ENCODE measurements around the gene B3GAT1.

B3GAT1 gene

DNA sequence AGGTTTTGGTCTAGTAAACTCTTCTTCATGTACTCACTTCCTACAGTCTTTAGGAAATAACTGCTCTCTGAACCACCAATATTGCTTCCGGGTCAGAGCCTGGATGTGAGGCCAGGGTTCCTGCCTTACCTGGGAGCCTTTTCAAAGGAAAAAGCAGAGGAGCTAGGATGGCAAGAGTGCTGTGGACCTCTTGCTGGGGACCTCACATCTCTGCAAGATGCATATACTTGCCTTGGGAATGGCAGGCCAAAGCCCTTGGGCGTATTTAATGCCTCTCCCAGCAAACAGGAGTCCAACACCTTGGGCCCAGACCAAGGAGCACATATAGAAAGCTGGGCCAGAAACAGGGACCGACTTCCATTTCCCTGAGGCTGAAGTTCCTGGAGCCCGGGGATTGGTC lies 75.0 kb downstream of the B3GAT1 start:
- Histone ChIP-seq H3K27me3 (replicated peaks; ENCODE audit: insufficient read depth, low read length) (no peaks in the 10 kb centered on the region), H3K9me3 (replicated peaks; ENCODE audit: insufficient read depth, low read length) (no peaks in the 10 kb centered on the region), H3K4me2 (ENCODE audit: low read depth, low read length) (no peak overlapping the region), H4K20me1 (ENCODE audit: insufficient read depth, low read length) (no peaks in the 10 kb centered on the region), H2AFZ (ENCODE audit: low read length) (no peak overlapping the region), H3K79me2 (ENCODE audit: low read length) (no peaks in the 10 kb centered on the region), H3F3A (ENCODE audit: insufficient read depth, low read length) (no peaks in the 10 kb centered on the region), H3K36me3 (replicated peaks; ENCODE audit: insufficient read depth, low read length) (no peaks in the 10 kb centered on the region), H3K9ac (ENCODE audit: low read length) (no peak overlapping the region), H3K9me2 (replicated peaks; ENCODE audit: insufficient read depth, low read length) (no peaks in the 10 kb centered on the region), H3K27ac (ENCODE audit: low read length) (no peak overlapping the region), H3K4me3 (ENCODE audit: low read length) (no peak overlapping the region), H3K4me1 (ENCODE audit: low read length) (no peaks in the 10 kb centered on the region)
- TF ChIP-seq EZH2phosphoT487 (IDR thresholded peaks at IDR 0.05; ENCODE audit: low read length) (no peak), EZH2 (optimal IDR thresholded peaks at IDR 0.05; ENCODE audit: low read depth, low read length) (no peak)
- TF ChIP-seq, protein P1, sequence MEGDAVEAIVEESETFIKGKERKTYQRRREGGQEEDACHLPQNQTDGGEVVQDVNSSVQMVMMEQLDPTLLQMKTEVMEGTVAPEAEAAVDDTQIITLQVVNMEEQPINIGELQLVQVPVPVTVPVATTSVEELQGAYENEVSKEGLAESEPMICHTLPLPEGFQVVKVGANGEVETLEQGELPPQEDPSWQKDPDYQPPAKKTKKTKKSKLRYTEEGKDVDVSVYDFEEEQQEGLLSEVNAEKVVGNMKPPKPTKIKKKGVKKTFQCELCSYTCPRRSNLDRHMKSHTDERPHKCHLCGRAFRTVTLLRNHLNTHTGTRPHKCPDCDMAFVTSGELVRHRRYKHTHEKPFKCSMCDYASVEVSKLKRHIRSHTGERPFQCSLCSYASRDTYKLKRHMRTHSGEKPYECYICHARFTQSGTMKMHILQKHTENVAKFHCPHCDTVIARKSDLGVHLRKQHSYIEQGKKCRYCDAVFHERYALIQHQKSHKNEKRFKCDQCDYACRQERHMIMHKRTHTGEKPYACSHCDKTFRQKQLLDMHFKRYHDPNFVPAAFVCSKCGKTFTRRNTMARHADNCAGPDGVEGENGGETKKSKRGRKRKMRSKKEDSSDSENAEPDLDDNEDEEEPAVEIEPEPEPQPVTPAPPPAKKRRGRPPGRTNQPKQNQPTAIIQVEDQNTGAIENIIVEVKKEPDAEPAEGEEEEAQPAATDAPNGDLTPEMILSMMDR (IDR thresholded peaks at IDR 0.05; ENCODE audit: low read length): no peak
- no peak for DNase-seq

DNA sequence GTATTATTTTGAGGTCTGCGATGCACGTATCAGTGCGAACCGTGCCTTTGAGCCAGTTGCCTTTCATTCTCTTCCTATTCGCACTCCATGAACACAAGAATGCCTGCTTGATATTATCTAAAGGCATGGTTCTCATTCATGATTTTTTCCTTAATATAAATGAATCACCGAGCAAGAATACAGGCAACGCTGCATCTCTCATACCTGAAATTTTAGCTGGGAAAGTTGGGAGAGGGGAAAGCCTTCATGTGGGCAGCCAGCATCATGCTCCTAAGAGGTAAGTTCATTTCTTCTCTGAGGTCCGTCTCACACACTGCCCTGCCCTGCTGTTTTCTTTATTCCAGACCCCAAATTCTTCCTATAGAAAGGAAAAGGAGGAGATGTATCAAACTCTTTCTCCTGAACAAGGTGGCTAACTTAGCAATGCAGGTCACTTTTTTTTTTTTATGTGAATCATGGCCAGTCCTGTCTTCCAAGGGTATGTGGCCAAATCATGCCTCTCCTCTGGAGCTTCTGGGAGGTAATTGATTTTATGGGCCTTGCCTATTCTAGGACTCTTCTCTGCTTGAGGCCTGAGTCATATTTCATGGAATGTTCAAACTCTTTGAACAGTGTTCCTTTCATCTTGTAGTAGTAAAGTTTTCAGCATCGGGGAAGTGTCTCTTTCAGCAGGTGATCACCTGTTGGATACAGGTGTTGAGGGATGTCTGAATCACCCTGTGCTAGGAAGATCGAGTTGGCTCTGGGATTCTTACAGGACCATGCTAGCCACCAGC lies 77.1 kb downstream of the B3GAT1 start:
- H3K9ac ChIP-seq (ENCODE audit: low read length): no peak overlapping the region
- TF ChIP-seq EZH2 (optimal IDR thresholded peaks at IDR 0.05; ENCODE audit: low read depth, low read length): no peak
- no peaks in the 10 kb centered on the region for H3F3A ChIP-seq (ENCODE audit: insufficient read depth, low read length)
- DNase-seq: no peak
- H3K4me2 ChIP-seq (ENCODE audit: low read depth, low read length): no peak overlapping the region
- no peak overlapping the region for H2AFZ ChIP-seq (ENCODE audit: low read length)
- H3K36me3 ChIP-seq (replicated peaks; ENCODE audit: insufficient read depth, low read length): no peaks in the 10 kb centered on the region
- no peaks in the 10 kb centered on the region for H3K27me3 ChIP-seq (replicated peaks; ENCODE audit: insufficient read depth, low read length)
- H3K4me1 ChIP-seq (ENCODE audit: low read length): no peaks in the 10 kb centered on the region
- no peaks in the 10 kb centered on the region for H4K20me1 ChIP-seq (ENCODE audit: insufficient read depth, low read length)
- H3K4me3 ChIP-seq (ENCODE audit: low read length): no peak overlapping the region
- H3K9me2 ChIP-seq (replicated peaks; ENCODE audit: insufficient read depth, low read length): no peaks in the 10 kb centered on the region
- no peak overlapping the region for H3K27ac ChIP-seq (ENCODE audit: low read length)
- no peaks in the 10 kb centered on the region for H3K9me3 ChIP-seq (replicated peaks; ENCODE audit: insufficient read depth, low read length)
- H3K79me2 ChIP-seq (ENCODE audit: low read length): no peaks in the 10 kb centered on the region

DNA sequence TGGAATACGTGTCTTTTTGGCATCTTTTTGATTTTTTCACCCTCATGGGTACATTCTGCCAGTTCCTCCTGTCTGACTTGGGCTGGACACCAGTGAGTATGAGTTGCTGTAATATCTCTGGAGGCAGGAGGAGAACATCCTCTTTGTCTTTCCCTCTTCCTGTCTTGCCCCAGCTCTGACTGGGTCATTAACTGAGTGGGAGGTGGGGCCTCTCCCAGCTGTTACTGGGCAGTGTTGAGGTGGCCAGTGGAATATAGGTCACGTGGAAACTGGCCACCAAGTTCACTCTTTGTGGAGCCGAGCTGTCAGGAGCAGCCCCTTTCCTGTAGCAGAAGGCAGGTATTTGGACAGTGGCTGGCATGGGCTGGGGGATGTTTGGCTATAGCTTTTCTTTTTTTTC lies 78.1 kb downstream of the B3GAT1 start:
- Histone ChIP-seq H3K9me2 (replicated peaks; ENCODE audit: insufficient read depth, low read length) (no peaks in the 10 kb centered on the region), H3K9me3 (replicated peaks; ENCODE audit: insufficient read depth, low read length) (no peaks in the 10 kb centered on the region), H3K79me2 (ENCODE audit: low read length) (no peaks in the 10 kb centered on the region), H3K36me3 (replicated peaks; ENCODE audit: insufficient read depth, low read length) (no peaks in the 10 kb centered on the region), H3F3A (ENCODE audit: insufficient read depth, low read length) (no peaks in the 10 kb centered on the region), H3K27ac (ENCODE audit: low read length) (no peak overlapping the region), H3K4me3 (ENCODE audit: low read length) (no peak overlapping the region), H3K9ac (ENCODE audit: low read length) (no peak overlapping the region), H4K20me1 (ENCODE audit: insufficient read depth, low read length) (no peaks in the 10 kb centered on the region), H3K4me1 (ENCODE audit: low read length) (no peaks in the 10 kb centered on the region), H3K4me2 (ENCODE audit: low read depth, low read length) (no peak overlapping the region), H3K27me3 (replicated peaks; ENCODE audit: insufficient read depth, low read length) (no peaks in the 10 kb centered on the region), H2AFZ (ENCODE audit: low read length) (no peak overlapping the region)
- TF ChIP-seq, protein P1 (IDR thresholded peaks at IDR 0.05; ENCODE audit: low read length): no peak
- TF ChIP-seq EZH2 (optimal IDR thresholded peaks at IDR 0.05; ENCODE audit: low read depth, low read length) (no peak), EZH2phosphoT487 (IDR thresholded peaks at IDR 0.05; ENCODE audit: low read length) (no peak)
- DNase-seq: no peak

DNA sequence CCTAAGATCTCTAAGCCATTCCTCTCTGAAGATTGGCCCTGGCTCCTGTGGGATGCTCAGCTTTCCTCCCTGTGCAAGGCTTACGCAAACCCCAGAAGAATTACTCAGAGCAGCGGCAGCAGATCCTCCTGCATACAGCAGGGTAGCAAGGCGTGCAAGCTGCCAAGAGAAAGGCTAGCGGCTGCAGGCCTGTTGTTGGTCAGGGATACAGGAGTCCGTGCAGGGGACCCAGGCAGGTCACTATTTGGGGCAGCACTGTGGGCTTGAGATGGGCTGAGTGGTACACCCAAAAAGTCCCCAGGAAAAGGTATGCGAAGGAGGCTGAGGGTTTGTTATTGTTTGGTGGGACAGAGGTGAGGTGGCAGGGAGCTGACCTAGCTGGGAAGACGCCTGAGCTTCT lies 78.7 kb downstream of the B3GAT1 start:
- TF ChIP-seq EZH2phosphoT487 (IDR thresholded peaks at IDR 0.05; ENCODE audit: low read length) (no peak), EZH2 (optimal IDR thresholded peaks at IDR 0.05; ENCODE audit: low read depth, low read length) (no peak)
- TF ChIP-seq, protein P1 (IDR thresholded peaks at IDR 0.05; ENCODE audit: low read length): no peak
- H3K27ac ChIP-seq (ENCODE audit: low read length): no peak overlapping the region

More for the DNA sequence above, 78.7 kb downstream of the B3GAT1 start:
- Histone ChIP-seq H3K27me3 (replicated peaks; ENCODE audit: insufficient read depth, low read length) (no peaks in the 10 kb centered on the region), H3F3A (ENCODE audit: insufficient read depth, low read length) (no peaks in the 10 kb centered on the region), H3K4me2 (ENCODE audit: low read depth, low read length) (no peak overlapping the region), H3K9me2 (replicated peaks; ENCODE audit: insufficient read depth, low read length) (no peaks in the 10 kb centered on the region), H3K4me1 (ENCODE audit: low read length) (no peaks in the 10 kb centered on the region), H3K9ac (ENCODE audit: low read length) (no peak overlapping the region), H3K36me3 (replicated peaks; ENCODE audit: insufficient read depth, low read length) (no peaks in the 10 kb centered on the region), H3K79me2 (ENCODE audit: low read length) (no peaks in the 10 kb centered on the region), H2AFZ (ENCODE audit: low read length) (no peak overlapping the region), H3K4me3 (ENCODE audit: low read length) (no peak overlapping the region), H3K9me3 (replicated peaks; ENCODE audit: insufficient read depth, low read length) (no peaks in the 10 kb centered on the region), H4K20me1 (ENCODE audit: insufficient read depth, low read length) (no peaks in the 10 kb centered on the region)
- no peak for DNase-seq
